ENCODE results near the gene MAP1B.

GRCh38 chr5:72137826-72138409, 30.6 kb downstream of the MAP1B start:
- TF ChIP-seq CTCF (conservative IDR thresholded peaks at IDR 0.05): peak; percentile 67
- no peak for TF ChIP-seq EZH2 (IDR thresholded peaks at IDR 0.05; ENCODE audit: low read depth)
